T follicular helper cell (primary cell): Measurements from ENCODE around the gene ERCC4.

Experiments
- DNase-seq: peaks from one replicate; pipeline ENCODE4 v3.0.0-alpha.2; 2020; ENCODE audit warnings: low read depth

Gene ERCC4

GRCh38 chr16:13948086-13948485 lies 28.1 kb downstream of the ERCC4 start:
- no peak for DNase-seq

- DNase-seq = no peak
Measured at GRCh38 chr16:13950821-13951547, 31.0 kb downstream of the ERCC4 start.

GRCh38 chr16:13951611-13952010 lies 31.7 kb downstream of the ERCC4 start:
- no peak for DNase-seq

GRCh38 chr16:13953501-13953900 lies 33.5 kb downstream of the ERCC4 start:
- DNase-seq = no peak

- no peak for DNase-seq
Measured at GRCh38 chr16:13956635-13957196, 36.8 kb downstream of the ERCC4 start.

- no peak for DNase-seq
Measured at GRCh38 chr16:13957197-13958078, 37.5 kb downstream of the ERCC4 start.

- no peak for DNase-seq
Measured at GRCh38 chr16:13958474-13958873, 38.5 kb downstream of the ERCC4 start.

- no peak for DNase-seq
Measured at GRCh38 chr16:13959626-13960025, 39.7 kb downstream of the ERCC4 start.

GRCh38 chr16:13961099-13961811 lies 41.3 kb downstream of the ERCC4 start:
- no peak for DNase-seq

GRCh38 chr16:13962232-13962631 lies 42.3 kb downstream of the ERCC4 start:
- DNase-seq = no peak

- DNase-seq = no peak
Measured at GRCh38 chr16:13968835-13969234, 48.9 kb downstream of the ERCC4 start.

GRCh38 chr16:13969711-13970110 lies 49.8 kb downstream of the ERCC4 start:
- no peak for DNase-seq

- DNase-seq = no peak
Measured at GRCh38 chr16:13970708-13971422, 50.9 kb downstream of the ERCC4 start.

GRCh38 chr16:13973321-13974023 lies 53.5 kb downstream of the ERCC4 start:
- DNase-seq = no peak

GRCh38 chr16:13977177-13977576 lies 57.2 kb downstream of the ERCC4 start:
- no peak for DNase-seq

- DNase-seq = no peak
Measured at GRCh38 chr16:13982451-13982850, 62.5 kb downstream of the ERCC4 start.

- DNase-seq = no peak
Measured at GRCh38 chr16:13983625-13984024, 63.7 kb downstream of the ERCC4 start.

GRCh38 chr16:13984794-13985193 lies 64.8 kb downstream of the ERCC4 start:
- DNase-seq = no peak

GRCh38 chr16:13988038-13988437 lies 68.1 kb downstream of the ERCC4 start:
- DNase-seq = no peak

- no peak for DNase-seq
Measured at GRCh38 chr16:13992322-13992721, 72.4 kb downstream of the ERCC4 start.

GRCh38 chr16:13992976-13993375 lies 73.0 kb downstream of the ERCC4 start:
- no peak for DNase-seq
